ENCODE results near the gene EPHA10. TPM values are rescaled to one million over a fixed set of nuclear protein-coding genes. Genes with fewer than 3 reads are reported as not detected.

EPHA10 gene
- total and polyA plus RNA-seq, 4 donors, result under 0.01 to 0.09 (median 0.03) TPM; not detected in 1

DNA sequence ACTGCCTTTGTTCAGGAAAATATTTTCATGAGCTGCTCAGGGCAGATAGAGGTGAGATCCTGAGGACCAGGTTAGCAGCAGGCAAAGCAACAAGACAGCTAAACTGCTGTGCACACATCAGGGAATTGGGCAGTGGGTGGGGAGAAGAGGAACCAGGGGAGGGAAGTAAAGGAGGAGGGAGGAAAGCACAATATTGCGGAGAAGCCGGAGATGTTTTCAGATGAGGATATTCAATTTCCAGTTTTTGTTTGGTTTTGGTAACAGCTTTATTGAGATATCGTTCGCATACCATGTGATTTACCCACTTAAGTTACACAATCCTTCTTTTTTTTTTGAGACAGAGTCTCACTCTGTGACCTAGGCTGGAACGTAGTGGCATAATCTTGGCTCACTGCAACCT, 34.5 kb downstream of the EPHA10 start:
- WGBS, result 77% methylated on average over 5 of the region's 5 CpGs
- H3K27ac ChIP-seq (ENCODE audit: low read depth in 1 of 2, low read length in 2 of 2), result no peak overlapping the region
- no peaks in the 10 kb centered on the region for H3K27me3 ChIP-seq (ENCODE audit: control insufficient read depth in 4 of 4, insufficient read depth in 4 of 4, low read length in 3 of 4)
- no peak overlapping the region for H3K9ac ChIP-seq (ENCODE audit: low read depth in 1 of 2, low read length in 2 of 2)
- H3K4me1 ChIP-seq (ENCODE audit: control insufficient read depth in 4 of 4, insufficient read depth in 4 of 4, low read length in 3 of 4), result no peaks in the 10 kb centered on the region
- no peaks in the 10 kb centered on the region for H3K36me3 ChIP-seq (ENCODE audit: control insufficient read depth in 4 of 4, insufficient read depth in 3 of 4, low read depth in 1 of 4, low read length in 3 of 4)
- DNase-seq (ENCODE audit: low spot score), result no peak
- H3K4me3 ChIP-seq (ENCODE audit: low read depth in 1 of 3, low read length in 3 of 3), result no peak overlapping the region
- no peaks in the 10 kb centered on the region for H3K9me3 ChIP-seq (ENCODE audit: control insufficient read depth in 4 of 4, low read length in 3 of 4)
- TF ChIP-seq GABPA (IDR thresholded peaks at IDR 0.05 in 1 of 2, conservative IDR thresholded peaks at IDR 0.05 in 1 of 2) (no peak), RAD21 (IDR thresholded peaks at IDR 0.05) (no peak), HNF4A (conservative IDR thresholded peaks at IDR 0.05) (no peak), TAF1 (conservative IDR thresholded peaks at IDR 0.05) (no peak)
- TF ChIP-seq, protein P1, sequence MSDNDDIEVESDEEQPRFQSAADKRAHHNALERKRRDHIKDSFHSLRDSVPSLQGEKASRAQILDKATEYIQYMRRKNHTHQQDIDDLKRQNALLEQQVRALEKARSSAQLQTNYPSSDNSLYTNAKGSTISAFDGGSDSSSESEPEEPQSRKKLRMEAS (IDR thresholded peaks at IDR 0.05), result no peak

DNA sequence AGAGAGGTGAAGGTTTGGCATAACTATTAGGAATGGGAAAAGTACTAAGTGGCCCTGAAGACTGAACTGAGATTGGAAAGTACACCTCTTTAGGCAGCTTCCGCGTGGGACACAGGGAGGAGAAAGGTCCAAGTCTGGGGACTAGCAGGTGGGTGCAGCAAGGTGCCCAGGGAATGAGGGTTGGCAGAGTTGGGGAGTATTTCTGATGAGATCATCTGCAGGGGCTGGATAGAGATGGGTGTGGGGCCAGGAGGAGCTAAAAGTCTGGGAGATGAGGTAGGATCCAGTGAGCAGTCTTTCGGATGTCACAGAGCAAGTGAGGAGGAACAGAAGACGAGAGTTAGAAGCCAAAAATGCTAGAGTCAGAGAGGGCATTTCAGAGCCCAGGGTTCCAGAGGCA, 36.5 kb downstream of the EPHA10 start:
- H3K27ac ChIP-seq (ENCODE audit: low read depth in 1 of 2, low read length in 2 of 2), result no peak overlapping the region
- no peaks in the 10 kb centered on the region for H3K36me3 ChIP-seq (ENCODE audit: control insufficient read depth in 4 of 4, insufficient read depth in 3 of 4, low read depth in 1 of 4, low read length in 3 of 4)
- no peak overlapping the region for H3K9ac ChIP-seq (ENCODE audit: low read depth in 1 of 2, low read length in 2 of 2)
- H3K9me3 ChIP-seq (ENCODE audit: control insufficient read depth in 4 of 4, low read length in 3 of 4), result no peaks in the 10 kb centered on the region
- DNase-seq (ENCODE audit: low spot score), result no peak
- TF ChIP-seq HNF4A (conservative IDR thresholded peaks at IDR 0.05) (no peak), NR2F2 (IDR thresholded peaks at IDR 0.05) (no peak), YY1 (IDR thresholded peaks at IDR 0.05) (no peak), EGR1 (IDR thresholded peaks at IDR 0.05; ENCODE audit: low read depth in 2 of 2) (no peak), HNF4G (IDR thresholded peaks at IDR 0.05) (no peak), GABPA (IDR thresholded peaks at IDR 0.05 in 1 of 2, conservative IDR thresholded peaks at IDR 0.05 in 1 of 2) (no peak), FOXA2 (IDR thresholded peaks at IDR 0.05) (no peak)
- TF ChIP-seq, protein P2, sequence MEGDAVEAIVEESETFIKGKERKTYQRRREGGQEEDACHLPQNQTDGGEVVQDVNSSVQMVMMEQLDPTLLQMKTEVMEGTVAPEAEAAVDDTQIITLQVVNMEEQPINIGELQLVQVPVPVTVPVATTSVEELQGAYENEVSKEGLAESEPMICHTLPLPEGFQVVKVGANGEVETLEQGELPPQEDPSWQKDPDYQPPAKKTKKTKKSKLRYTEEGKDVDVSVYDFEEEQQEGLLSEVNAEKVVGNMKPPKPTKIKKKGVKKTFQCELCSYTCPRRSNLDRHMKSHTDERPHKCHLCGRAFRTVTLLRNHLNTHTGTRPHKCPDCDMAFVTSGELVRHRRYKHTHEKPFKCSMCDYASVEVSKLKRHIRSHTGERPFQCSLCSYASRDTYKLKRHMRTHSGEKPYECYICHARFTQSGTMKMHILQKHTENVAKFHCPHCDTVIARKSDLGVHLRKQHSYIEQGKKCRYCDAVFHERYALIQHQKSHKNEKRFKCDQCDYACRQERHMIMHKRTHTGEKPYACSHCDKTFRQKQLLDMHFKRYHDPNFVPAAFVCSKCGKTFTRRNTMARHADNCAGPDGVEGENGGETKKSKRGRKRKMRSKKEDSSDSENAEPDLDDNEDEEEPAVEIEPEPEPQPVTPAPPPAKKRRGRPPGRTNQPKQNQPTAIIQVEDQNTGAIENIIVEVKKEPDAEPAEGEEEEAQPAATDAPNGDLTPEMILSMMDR (IDR thresholded peaks at IDR 0.05; ENCODE audit: low read depth, low read length, missing input control), result no peak
- TF ChIP-seq, protein P3, sequence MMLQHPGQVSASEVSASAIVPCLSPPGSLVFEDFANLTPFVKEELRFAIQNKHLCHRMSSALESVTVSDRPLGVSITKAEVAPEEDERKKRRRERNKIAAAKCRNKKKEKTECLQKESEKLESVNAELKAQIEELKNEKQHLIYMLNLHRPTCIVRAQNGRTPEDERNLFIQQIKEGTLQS (IDR thresholded peaks at IDR 0.05), result no peak
- TF ChIP-seq, protein P4, sequence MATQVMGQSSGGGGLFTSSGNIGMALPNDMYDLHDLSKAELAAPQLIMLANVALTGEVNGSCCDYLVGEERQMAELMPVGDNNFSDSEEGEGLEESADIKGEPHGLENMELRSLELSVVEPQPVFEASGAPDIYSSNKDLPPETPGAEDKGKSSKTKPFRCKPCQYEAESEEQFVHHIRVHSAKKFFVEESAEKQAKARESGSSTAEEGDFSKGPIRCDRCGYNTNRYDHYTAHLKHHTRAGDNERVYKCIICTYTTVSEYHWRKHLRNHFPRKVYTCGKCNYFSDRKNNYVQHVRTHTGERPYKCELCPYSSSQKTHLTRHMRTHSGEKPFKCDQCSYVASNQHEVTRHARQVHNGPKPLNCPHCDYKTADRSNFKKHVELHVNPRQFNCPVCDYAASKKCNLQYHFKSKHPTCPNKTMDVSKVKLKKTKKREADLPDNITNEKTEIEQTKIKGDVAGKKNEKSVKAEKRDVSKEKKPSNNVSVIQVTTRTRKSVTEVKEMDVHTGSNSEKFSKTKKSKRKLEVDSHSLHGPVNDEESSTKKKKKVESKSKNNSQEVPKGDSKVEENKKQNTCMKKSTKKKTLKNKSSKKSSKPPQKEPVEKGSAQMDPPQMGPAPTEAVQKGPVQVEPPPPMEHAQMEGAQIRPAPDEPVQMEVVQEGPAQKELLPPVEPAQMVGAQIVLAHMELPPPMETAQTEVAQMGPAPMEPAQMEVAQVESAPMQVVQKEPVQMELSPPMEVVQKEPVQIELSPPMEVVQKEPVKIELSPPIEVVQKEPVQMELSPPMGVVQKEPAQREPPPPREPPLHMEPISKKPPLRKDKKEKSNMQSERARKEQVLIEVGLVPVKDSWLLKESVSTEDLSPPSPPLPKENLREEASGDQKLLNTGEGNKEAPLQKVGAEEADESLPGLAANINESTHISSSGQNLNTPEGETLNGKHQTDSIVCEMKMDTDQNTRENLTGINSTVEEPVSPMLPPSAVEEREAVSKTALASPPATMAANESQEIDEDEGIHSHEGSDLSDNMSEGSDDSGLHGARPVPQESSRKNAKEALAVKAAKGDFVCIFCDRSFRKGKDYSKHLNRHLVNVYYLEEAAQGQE (IDR thresholded peaks at IDR 0.05), result no peak
- H3K4me3 ChIP-seq (ENCODE audit: low read depth in 1 of 3, low read length in 3 of 3), result no peak overlapping the region
- WGBS, result 81% methylated on average over 4 of the region's 4 CpGs
- H3K4me1 ChIP-seq (ENCODE audit: control insufficient read depth in 4 of 4, insufficient read depth in 4 of 4, low read length in 3 of 4), result no peaks in the 10 kb centered on the region
- H3K27me3 ChIP-seq (ENCODE audit: control insufficient read depth in 4 of 4, insufficient read depth in 4 of 4, low read length in 3 of 4), result no peaks in the 10 kb centered on the region

Data from liver (tissue), 9 donors.